Endothelial cell of umbilical vein (primary cell): ENCODE results near the gene ACOT7. TPM values are rescaled to one million over a fixed set of nuclear protein-coding genes. Genes with fewer than 3 reads are reported as not detected.

Experiments
- BruUV-seq: library from RNA; stranded (reverse); fragments of 400-500 nt; replicated peaks from 2 replicates; lab custom pipeline; 2021; lab: Mats Ljungman, UMichigan
- CTCF ChIA-PET: fragments of 300-600, 350-600 bp; sonication (Branson Sonifier 250); formaldehyde crosslinking; loops from one replicate; lab custom pipeline; 2021; ENCODE audit warnings: antibody characterized with exemption, inconsistent platforms; lab: Charles Lee
- POLR2A ChIA-PET: fragments of 300-600, 350-600 bp; sonication (Branson Sonifier 250); formaldehyde crosslinking; loops from one replicate; lab custom pipeline; 2021; ENCODE audit warnings: antibody characterized with exemption, inconsistent platforms; lab: Charles Lee
- DNase-seq: peaks from one replicate; pipeline ENCODE4 v3.0.0-alpha.2; 2011; ENCODE audit warnings: low read depth, low spot score
- FAIRE-seq: peaks from 2 replicates; lab custom pipeline; 2011; peaks lifted over from hg19 to GRCh38; lab: Jason Lieb, UNC
- H2AFZ ChIP-seq: 2 replicates; pipeline ENCODE4 v1.6.0; 2012; ENCODE audit warnings: low read depth, low read length, control low read depth, inconsistent platforms
- H3K27ac ChIP-seq: 2 replicates; pipeline ENCODE4 v1.5.1; 2011; ENCODE audit warnings: low read depth, mild to moderate bottlenecking, control low read depth, low read length, moderate library complexity; ENCODE audit not compliant: insufficient read depth
- H3K27me3 ChIP-seq, 2 experiments: 2 replicates each; pipeline versions ENCODE4 v1.6.0 to v1.6.1; 2011; ENCODE audit warnings: low read length in 2 of 2, mixed read lengths in 1 of 2; ENCODE audit not compliant: control insufficient read depth in 2 of 2, insufficient read depth in 2 of 2
- H3K36me3 ChIP-seq, 2 experiments: 2 replicates in 1 of 2; 3 replicates in 1 of 2; pipeline ENCODE4 v1.5.1; 2011; ENCODE audit warnings: low read length in 2 of 2, mild to moderate bottlenecking in 1 of 2, moderate library complexity in 1 of 2; ENCODE audit not compliant: control insufficient read depth in 2 of 2, insufficient read depth in 2 of 2; ENCODE audit errors: extremely low read depth in 1 of 2
- H3K4me1 ChIP-seq: 3 replicates; pipeline ENCODE4 v1.5.1; 2011; ENCODE audit warnings: mild to moderate bottlenecking, low read length; ENCODE audit not compliant: control insufficient read depth, insufficient read depth; ENCODE audit errors: extremely low read depth
- H3K4me2 ChIP-seq: 2 replicates; pipeline ENCODE4 v1.6.1; 2011; ENCODE audit warnings: low read length, control low read depth, mixed read lengths; ENCODE audit not compliant: insufficient read depth
- H3K4me3 ChIP-seq, 3 experiments: fragments of 200-600 bp in 1 of 3; sonication (generic), shearing (Covaris generic) in 1 of 3; replicated peaks in 1 of 3; 2 replicates each; pipeline ENCODE4 v1.5.1; 2011 to 2016; ENCODE audit warnings: control low read depth in 3 of 3, low read length in 3 of 3, mild to moderate bottlenecking in 2 of 3, inconsistent platforms in 1 of 3, low read depth in 1 of 3, moderate library complexity in 1 of 3; ENCODE audit not compliant: insufficient read depth in 1 of 3
- H3K79me2 ChIP-seq: 2 replicates; pipeline ENCODE4 v1.6.0; 2012; ENCODE audit warnings: low read length, inconsistent platforms; ENCODE audit not compliant: control insufficient read depth, insufficient read depth
- H3K9ac ChIP-seq: replicated peaks from 2 replicates; pipeline ENCODE3; 2011; ENCODE audit warnings: low read length, control low read depth; ENCODE audit not compliant: insufficient read depth; ENCODE audit errors: extremely low read depth
- H3K9me1 ChIP-seq: replicated peaks from 3 replicates; pipeline ENCODE4 v1.6.0; 2011; ENCODE audit warnings: mild to moderate bottlenecking, low read length; ENCODE audit not compliant: control insufficient read depth, insufficient read depth; ENCODE audit errors: extremely low read depth
- H3K9me3 ChIP-seq: replicated peaks from 2 replicates; pipeline ENCODE4 v1.5.1; 2012; ENCODE audit warnings: low read length, inconsistent platforms; ENCODE audit not compliant: control insufficient read depth, insufficient read depth
- H4K20me1 ChIP-seq: replicated peaks from 2 replicates; pipeline ENCODE3; 2011; ENCODE audit warnings: mild to moderate bottlenecking, low read length; ENCODE audit not compliant: control insufficient read depth, insufficient read depth; ENCODE audit errors: extremely low read depth
- EZH2 ChIP-seq: IDR thresholded peaks from 2 replicates; pipeline ENCODE4 v1.6.1; 2012; ENCODE audit warnings: borderline replicate concordance, low read depth, mild to moderate bottlenecking, moderate library complexity, low read length, inconsistent platforms; ENCODE audit not compliant: severe bottlenecking
- FOS ChIP-seq: IDR thresholded peaks from 2 replicates; pipeline ENCODE4 v1.6.1; 2011; ENCODE audit warnings: mild to moderate bottlenecking, low read length, moderate library complexity, borderline replicate concordance; ENCODE audit not compliant: insufficient read depth
- GATA2 ChIP-seq: IDR thresholded peaks from 2 replicates; pipeline ENCODE4 v1.7.0; 2011; ENCODE audit warnings: low read depth, mild to moderate bottlenecking, moderate library complexity, mixed read lengths, low read length; ENCODE audit not compliant: insufficient read length, insufficient read depth
- JUN ChIP-seq: IDR thresholded peaks from 2 replicates; pipeline ENCODE4 v1.6.1; 2011; ENCODE audit warnings: borderline replicate concordance, low read depth; ENCODE audit not compliant: insufficient read length, insufficient read depth
- MYC ChIP-seq: IDR thresholded peaks from one replicate; pipeline ENCODE4 v1.6.1; 2011; ENCODE audit warnings: mild to moderate bottlenecking, low read depth, low read length
- POLR2A ChIP-seq: IDR thresholded peaks from 2 replicates; pipeline ENCODE4 v1.6.1; 2012; ENCODE audit warnings: low read depth, mild to moderate bottlenecking, control low read depth, low read length
- POLR2AphosphoS5 ChIP-seq: IDR thresholded peaks from 2 replicates; pipeline ENCODE4 v1.6.1; 2012; ENCODE audit warnings: low read depth, mild to moderate bottlenecking, control low read depth, low read length, moderate library complexity; ENCODE audit not compliant: insufficient read depth
- dilution Hi-C: fragments of 300-500 bp; cut with MboI; formaldehyde crosslinking; loops from one replicate; pipeline ENCODE4 v1.15.0; 2019; ENCODE audit warnings: low sequenced_read_pairs; ENCODE audit not compliant: extremely low pct_ligation_motif_present
- intact Hi-C: fragments of 100-400 bp; cut with micrococcal nuclease; formaldehyde crosslinking; loops from one replicate; pipeline ENCODE4 v1.10.0; 2022
- polyA plus RNA-seq, 4 experiments: library from polyadenylated mRNA; depleted of rRNA in 3 of 4; stranded (reverse) in 3 of 4; unstranded in 1 of 4; fragments of >200 nt; gene quantifications; 2 replicates each; pipeline versions ENCODE4 v1.2.1 to v1.2.3, GENCODE V29; 2011 to 2012; ENCODE audit warnings: missing spikeins in 1 of 4
- total RNA-seq: library from RNA; stranded (reverse); gene quantifications from 2 replicates; pipeline ENCODE4 v1.2.3, GENCODE V29; 2021
- TF ChIP-seq, protein P1 (sequence below), 2 donors: IDR thresholded peaks; 1 replicate in 1 of 2; 2 replicates in 1 of 2; pipeline ENCODE4 v1.5.1; 2011; ENCODE audit warnings: low read length in 2 of 2, mild to moderate bottlenecking in 2 of 2, moderate library complexity in 2 of 2, control low read depth in 1 of 2, inconsistent platforms in 1 of 2, low read depth in 1 of 2; ENCODE audit not compliant: insufficient read depth in 1 of 2; ENCODE audit errors: extremely low read depth in 1 of 2
- TF ChIP-seq, protein P2 (sequence below): IDR thresholded peaks from 2 replicates; pipeline ENCODE4 v1.6.1; 2011; ENCODE audit not compliant: insufficient read depth, insufficient read length

Gene ACOT7
- total and polyA plus RNA-seq, 2 donors (not counting 3 experiments of a cell fraction or from before 2014, with no cell fraction given), result 69.4 to 105 TPM

DNA sequence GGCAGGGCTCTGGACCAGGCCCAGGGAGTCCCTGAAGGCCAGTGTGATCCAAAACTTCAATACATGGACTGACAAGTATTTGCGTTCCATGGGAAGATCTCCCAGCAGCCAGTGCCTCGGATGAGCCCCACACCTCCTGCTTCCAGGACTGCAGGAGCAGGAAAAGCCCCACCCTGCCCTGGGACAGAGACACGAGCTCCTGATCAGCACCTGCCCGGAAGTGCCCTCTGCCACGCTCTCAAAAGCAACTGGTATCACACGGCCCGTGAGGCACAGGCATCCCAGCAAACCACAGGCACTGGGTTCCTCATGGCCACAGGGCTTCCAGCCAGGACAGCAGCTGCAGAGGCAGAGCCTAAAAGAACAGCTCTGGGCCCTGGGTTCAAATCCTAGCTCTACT lies 48.6 kb downstream of the ACOT7 start:
- CTCF ChIA-PET, result interaction anchor here (1.7 to 17.6 kb wide), 4 partner anchors 93 to 292 kb away, joined by 3 to 208 read pairs (median 11); no protein-coding TSS in a partner anchor
- DNase-seq (no peak), FAIRE-seq (no peak)
- BruUV-seq, result no TSS peak
- Histone ChIP-seq H3K27me3 (no peaks in the 10 kb centered on the region), H3K9ac (no peak overlapping the region), H2AFZ (no peak overlapping the region), H3K4me3 (no peak overlapping the region), H3K4me1 (peaks cover 11% of the 10 kb centered on the region), H3K27ac (no peak overlapping the region), H3K36me3 (no peaks in the 10 kb centered on the region), H3K9me3 (no peaks in the 10 kb centered on the region), H3K4me2 (no peak overlapping the region), H3K9me1 (no peaks in the 10 kb centered on the region), H4K20me1 (no peaks in the 10 kb centered on the region), H3K79me2 (no peaks in the 10 kb centered on the region)
- no peak for TF ChIP-seq GATA2
- TF ChIP-seq POLR2AphosphoS5, result no peak
- TF ChIP-seq, protein P1, sequence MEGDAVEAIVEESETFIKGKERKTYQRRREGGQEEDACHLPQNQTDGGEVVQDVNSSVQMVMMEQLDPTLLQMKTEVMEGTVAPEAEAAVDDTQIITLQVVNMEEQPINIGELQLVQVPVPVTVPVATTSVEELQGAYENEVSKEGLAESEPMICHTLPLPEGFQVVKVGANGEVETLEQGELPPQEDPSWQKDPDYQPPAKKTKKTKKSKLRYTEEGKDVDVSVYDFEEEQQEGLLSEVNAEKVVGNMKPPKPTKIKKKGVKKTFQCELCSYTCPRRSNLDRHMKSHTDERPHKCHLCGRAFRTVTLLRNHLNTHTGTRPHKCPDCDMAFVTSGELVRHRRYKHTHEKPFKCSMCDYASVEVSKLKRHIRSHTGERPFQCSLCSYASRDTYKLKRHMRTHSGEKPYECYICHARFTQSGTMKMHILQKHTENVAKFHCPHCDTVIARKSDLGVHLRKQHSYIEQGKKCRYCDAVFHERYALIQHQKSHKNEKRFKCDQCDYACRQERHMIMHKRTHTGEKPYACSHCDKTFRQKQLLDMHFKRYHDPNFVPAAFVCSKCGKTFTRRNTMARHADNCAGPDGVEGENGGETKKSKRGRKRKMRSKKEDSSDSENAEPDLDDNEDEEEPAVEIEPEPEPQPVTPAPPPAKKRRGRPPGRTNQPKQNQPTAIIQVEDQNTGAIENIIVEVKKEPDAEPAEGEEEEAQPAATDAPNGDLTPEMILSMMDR (IDR thresholded peaks at IDR 0.05; ENCODE audit: extremely low read depth in 1 of 2, insufficient read depth in 1 of 2, low read depth in 1 of 2, low read length in 2 of 2), result no peak
- no peak for TF ChIP-seq MYC
- no peak for TF ChIP-seq FOS
- TF ChIP-seq EZH2, result no peak
- TF ChIP-seq, protein P2, sequence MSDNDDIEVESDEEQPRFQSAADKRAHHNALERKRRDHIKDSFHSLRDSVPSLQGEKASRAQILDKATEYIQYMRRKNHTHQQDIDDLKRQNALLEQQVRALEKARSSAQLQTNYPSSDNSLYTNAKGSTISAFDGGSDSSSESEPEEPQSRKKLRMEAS, result no peak
- TF ChIP-seq JUN, result no peak
- TF ChIP-seq POLR2A, result no peak
- POLR2A ChIA-PET, result no interaction called here
- dilution Hi-C loops, result no loop called here
- intact Hi-C loops, result loop anchor here (10.0 kb wide), 1 partner anchor 230 kb away; no protein-coding TSS in a partner anchor
